K562 (cell line): Measurements from ENCODE around the gene LRRC27. TPM values are rescaled to one million over a fixed set of nuclear protein-coding genes. Genes with fewer than 3 reads are reported as not detected.

Experiments
- CTBP1 ChIP-seq: fragments of 450-650 bp; IDR thresholded peaks from 2 replicates; pipeline ENCODE4 v1.6.1; 2016; ENCODE audit warnings: borderline replicate concordance
- KDM2B ChIP-seq: fragments of 250-450 bp; sonication (Bioruptor Pico); IDR thresholded peaks from 2 replicates; pipeline ENCODE4 v1.8.0; 2021; ENCODE audit warnings: mild to moderate bottlenecking, moderate library complexity
- NRF1 ChIP-seq, 2 experiments: fragments of 450-650 bp; IDR thresholded peaks in 1 of 2; conservative IDR thresholded peaks in 1 of 2; 2 replicates each; pipeline ENCODE4 v1.6.1; 2014; ENCODE audit warnings: mild to moderate bottlenecking in 2 of 2
- UBTF ChIP-seq, 2 experiments: IDR thresholded peaks; 2 replicates each; pipeline ENCODE4 v1.6.1; 2012; ENCODE audit warnings: improper control_type of control experiment in 2 of 2, low read depth in 2 of 2, low read length in 2 of 2, borderline replicate concordance in 1 of 2
- VEZF1 ChIP-seq: fragments of 200-800 bp; sonication (Bioruptor generic); IDR thresholded peaks from 2 replicates; pipeline ENCODE4 v1.6.1; 2017; ENCODE audit warnings: missing genetic modification characterization, missing compliant biosample characterization
- ZBTB7A ChIP-seq: IDR thresholded peaks from 2 replicates; pipeline ENCODE4 v1.6.1; 2011; ENCODE audit warnings: low read depth, mild to moderate bottlenecking, low read length, moderate library complexity, borderline replicate concordance; ENCODE audit not compliant: control insufficient read depth
- polyA plus RNA-seq, 8 experiments: library from polyadenylated mRNA; depleted of rRNA in 4 of 8; stranded (reverse) in 5 of 8; unstranded in 3 of 8; fragments of >200 nt; fragmentation: Nextera tagmentation in 2 of 8; fragmentation: Illumina TruSeq in 1 of 8; extraction: Ambion mirVana in 2 of 8; extraction: Trizol in 1 of 8; gene quantifications; 2 replicates each; pipeline versions ENCODE4 v1.2.1 to v1.2.3, GENCODE V29; 2011 to 2014; ENCODE audit warnings: inconsistent platforms in 1 of 8, missing spikeins in 1 of 8
- total RNA-seq, 7 experiments: library from RNA; depleted of rRNA in 6 of 7; stranded (reverse); fragments of >200 nt in 6 of 7; fragmentation: Illumina TruSeq in 2 of 7; extraction: Trizol in 2 of 7; gene quantifications; 2 replicates each; pipeline versions ENCODE4 v1.2.1 to v1.2.3, GENCODE V29; 2011 to 2021; ENCODE audit warnings: low replicate concordance in 1 of 7

Gene LRRC27
- total and polyA plus RNA-seq, 9 of the 15 experiments (the other 6 are each of a cell fraction or from before 2014, with no cell fraction given): 0.10 to 2.7 (median 1.4) TPM

- 0 out of 4 replicates have a peak, but pooled peaks of 1 of the 2 experiments have one; percentile 34 for TF ChIP-seq UBTF (IDR thresholded peaks at IDR 0.05; ENCODE audit: borderline replicate concordance in 1 of 2, low read depth in 2 of 2, low read length in 2 of 2)
- 0 out of 2 replicates have a peak, but pooled peaks have one; percentile 10 for TF ChIP-seq ZBTB7A
- peak; percentile 57 for TF ChIP-seq VEZF1
- peak in 1 of 2 experiments; percentile 70; a peak in 1 of 4 replicates for TF ChIP-seq NRF1 (conservative IDR thresholded peaks at IDR 0.05 in 1 of 2, IDR thresholded peaks at IDR 0.05 in 1 of 2)
- 0 out of 2 replicates have a peak, but pooled peaks have one; percentile 2 for TF ChIP-seq CTBP1
- TF ChIP-seq KDM2B (CRISPR knock-in tag): 0 out of 2 replicates have a peak, but pooled peaks have one; percentile 16
These were observed 24.0 kb upstream of the LRRC27 start, which contains the start of gene STK32C (continued) for GRCh38 chr10:132307823-132308586.
